Choroid plexus epithelial cell (primary cell): ENCODE results near the gene NPHP1.
"Not testable (repeated sequence)": the region's sequence is repeated elsewhere in the genome, so short reads cannot be mapped to it uniquely, and the experiment has no call there.

Experiments
- DNase-seq: peaks from one replicate; pipeline ENCODE4 v3.0.0-alpha.2; 2010; ENCODE audit warnings: low read depth
- H3K4me3 ChIP-seq: 2 replicates; pipeline ENCODE4 v1.5.1; 2011; ENCODE audit warnings: low read depth, mild to moderate bottlenecking, control low read depth, low read length, moderate library complexity
- TF ChIP-seq, protein P1 (sequence below): conservative IDR thresholded peaks from 2 replicates; pipeline ENCODE4 v1.5.1; 2011; ENCODE audit warnings: low read depth, mild to moderate bottlenecking, control low read depth, inconsistent platforms, low read length, moderate library complexity

The NPHP1 gene

DNA sequence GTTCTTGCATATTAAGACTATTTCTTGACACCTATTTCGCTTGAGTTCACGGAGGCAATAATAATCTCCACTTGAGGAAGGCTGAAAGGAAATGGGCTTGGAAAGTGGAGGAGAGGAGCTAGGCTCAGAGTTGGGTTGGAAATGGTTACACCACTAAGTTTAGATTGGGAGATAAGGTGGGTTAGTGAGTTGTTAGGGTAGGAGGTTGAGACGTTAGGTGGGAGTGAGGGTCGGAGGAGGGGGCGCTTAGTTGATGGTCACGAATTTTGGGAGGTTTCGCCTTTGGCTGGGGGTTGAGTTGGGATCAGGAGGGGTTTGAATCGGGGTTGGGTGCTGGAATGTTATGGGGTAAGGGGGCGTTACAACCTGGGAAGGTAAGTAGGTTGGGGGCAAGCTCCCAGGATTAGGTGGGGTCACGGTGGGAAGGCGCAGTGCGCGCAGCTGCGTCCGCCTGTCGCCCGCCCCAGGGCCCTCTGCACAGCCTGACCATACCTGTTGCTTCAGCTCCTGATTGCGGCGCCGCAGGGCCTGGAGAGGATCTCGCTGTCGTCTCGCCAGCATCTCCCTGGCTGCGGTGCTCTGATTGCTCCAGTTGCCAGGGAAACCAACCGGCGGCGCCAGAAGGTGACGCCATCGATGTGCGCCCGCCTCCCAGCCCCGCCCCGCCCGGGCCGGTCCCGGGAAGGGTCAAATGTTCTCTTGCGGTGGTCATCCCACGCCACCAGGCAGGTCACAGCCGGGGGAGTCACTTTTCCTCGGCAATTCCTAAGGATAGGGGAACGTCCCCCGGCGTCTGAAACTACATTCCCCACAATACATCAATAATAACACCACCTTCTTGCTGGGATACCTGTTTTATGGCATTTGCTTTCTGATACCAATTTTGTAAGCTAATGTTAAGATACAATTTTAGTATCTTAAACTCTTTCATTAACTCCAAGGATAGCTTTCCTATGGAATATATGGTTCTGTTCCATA, at the start of gene NPHP1:
Gene NPHP1, minus strand, starts transcription at position 606 of the 978 bp plus-strand sequence. Its CDS starts 45 bp downstream, at position 561.
- TF ChIP-seq, protein P1, sequence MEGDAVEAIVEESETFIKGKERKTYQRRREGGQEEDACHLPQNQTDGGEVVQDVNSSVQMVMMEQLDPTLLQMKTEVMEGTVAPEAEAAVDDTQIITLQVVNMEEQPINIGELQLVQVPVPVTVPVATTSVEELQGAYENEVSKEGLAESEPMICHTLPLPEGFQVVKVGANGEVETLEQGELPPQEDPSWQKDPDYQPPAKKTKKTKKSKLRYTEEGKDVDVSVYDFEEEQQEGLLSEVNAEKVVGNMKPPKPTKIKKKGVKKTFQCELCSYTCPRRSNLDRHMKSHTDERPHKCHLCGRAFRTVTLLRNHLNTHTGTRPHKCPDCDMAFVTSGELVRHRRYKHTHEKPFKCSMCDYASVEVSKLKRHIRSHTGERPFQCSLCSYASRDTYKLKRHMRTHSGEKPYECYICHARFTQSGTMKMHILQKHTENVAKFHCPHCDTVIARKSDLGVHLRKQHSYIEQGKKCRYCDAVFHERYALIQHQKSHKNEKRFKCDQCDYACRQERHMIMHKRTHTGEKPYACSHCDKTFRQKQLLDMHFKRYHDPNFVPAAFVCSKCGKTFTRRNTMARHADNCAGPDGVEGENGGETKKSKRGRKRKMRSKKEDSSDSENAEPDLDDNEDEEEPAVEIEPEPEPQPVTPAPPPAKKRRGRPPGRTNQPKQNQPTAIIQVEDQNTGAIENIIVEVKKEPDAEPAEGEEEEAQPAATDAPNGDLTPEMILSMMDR: no peak
- H3K4me3 ChIP-seq: peak within 1 kb of the TSS; percentile 81
- peak; percentile 84 for DNase-seq

DNA sequence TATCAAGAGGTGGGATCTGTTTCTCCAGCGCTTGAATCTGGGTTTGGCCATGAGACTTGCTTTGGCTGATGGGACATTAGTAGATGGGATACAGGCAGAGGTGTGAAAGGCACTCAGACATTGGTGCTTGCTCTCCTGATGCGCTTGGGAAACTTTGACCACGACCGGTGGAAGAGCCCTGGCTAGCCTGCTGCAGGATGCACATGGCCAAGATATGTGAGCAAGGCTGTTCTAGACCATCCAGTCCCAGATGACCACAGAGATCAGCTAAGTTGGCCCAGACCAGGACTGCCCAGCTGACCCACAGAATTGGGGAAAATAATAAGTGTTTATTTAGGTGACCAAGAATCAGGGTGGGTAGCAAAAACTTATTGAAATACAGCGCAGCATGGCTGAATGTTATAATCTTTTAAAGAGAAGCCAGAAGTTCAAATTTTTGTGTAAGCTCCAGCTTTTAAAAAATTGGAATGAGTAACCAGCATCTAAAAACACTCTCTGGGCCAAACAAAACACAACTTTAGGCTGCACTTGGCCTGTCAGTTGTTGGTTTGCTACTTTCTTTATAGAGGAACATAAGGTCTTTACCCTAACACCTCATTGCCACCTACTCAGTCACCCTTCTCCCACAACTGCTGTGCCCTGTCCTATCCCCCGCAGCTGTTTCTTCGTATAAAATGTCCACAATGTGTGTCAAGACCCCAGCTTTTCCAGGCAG, 43.4 kb upstream of the NPHP1 start:
- peak; percentile 66 for DNase-seq
- not testable (repeated sequence) for H3K4me3 ChIP-seq

DNA sequence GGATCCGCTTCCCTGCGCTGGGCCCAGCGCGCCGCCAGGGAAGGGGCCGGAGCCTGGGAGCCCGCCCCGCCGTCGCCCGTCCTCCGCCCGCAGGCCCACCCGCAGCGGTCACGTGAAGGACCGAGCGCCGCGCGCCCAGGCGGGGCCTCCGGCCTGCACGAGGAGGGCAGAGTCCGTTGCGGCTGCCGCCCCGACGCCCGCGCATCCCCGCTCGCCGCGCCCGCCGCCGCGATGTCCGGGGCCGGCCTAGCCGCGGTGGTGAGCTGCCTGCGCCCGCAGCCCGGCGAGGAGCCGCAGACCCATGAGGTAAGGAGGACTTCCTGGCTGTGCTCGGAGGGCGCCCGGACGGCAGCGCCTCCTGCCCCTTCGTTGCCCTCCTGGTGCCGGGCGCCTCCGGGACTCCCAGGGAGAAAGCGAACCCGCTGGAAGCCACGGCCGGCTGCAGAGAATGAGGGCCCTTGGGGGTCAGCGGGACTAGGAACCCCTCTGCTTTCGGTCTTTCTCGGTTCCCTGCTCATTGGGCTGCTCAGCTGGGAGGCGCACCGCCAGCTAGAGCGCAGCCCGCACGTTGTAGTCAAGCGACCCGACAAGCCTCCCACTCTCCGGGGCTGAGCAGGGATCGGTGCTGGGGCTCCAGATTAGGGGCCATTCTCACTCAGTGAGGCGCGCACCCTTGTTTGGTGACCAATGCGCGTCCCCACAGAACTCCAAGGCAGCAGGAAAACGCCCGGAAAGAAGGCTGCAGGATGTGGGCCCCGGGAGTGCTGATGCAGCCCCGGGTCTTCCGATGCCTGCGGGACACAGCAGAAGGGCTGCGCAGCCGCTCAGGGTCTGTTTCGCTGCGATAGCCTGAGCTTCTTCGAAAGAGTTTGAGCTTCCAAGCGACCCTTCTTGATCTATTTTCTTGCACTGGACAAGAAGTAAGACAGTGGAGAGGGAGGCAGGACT, 40.9 kb upstream of the NPHP1 start:
- DNase-seq, H3K4me3 ChIP-seq: not testable (repeated sequence)

DNA sequence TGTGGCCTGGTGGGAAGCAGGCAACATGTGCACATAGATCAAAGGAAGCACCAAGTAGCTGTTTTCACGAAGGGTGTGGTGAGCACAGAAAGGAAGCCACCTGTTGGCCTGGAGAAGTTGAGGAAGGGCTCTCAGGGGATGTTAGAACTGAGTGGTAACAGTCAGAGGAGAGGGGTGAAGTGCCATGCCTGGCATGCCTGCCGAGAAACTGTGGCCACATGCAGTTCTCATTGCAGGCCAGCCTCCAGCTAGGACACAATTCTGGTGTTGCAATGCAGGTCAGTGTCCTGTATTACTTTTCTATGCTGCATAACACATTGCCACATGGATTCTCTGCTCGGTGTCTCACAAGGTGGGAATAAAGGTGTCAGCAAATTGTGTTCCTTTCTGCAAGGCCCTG, 38.5 kb upstream of the NPHP1 start:
- not testable (repeated sequence) for DNase-seq, H3K4me3 ChIP-seq

DNA sequence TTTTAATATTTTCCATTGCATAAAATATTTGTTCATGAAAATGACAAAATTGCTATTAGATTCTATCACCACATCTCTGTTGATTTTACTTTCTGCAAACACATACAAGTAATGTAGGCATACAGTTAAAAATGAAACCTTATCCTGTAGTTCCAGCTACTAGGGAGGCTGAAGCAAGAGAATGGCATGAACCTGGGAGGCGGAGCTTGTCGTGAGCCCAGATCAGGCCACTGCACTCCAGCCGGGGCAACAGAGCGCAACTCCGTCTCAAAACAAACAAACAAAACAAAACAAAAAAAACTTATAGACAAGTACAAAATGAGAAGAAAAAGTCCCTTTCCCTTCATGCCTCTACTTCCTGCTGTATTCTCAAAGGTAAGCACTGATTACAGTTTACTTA, 29.7 kb upstream of the NPHP1 start:
- DNase-seq, H3K4me3 ChIP-seq: not testable (repeated sequence)

DNA sequence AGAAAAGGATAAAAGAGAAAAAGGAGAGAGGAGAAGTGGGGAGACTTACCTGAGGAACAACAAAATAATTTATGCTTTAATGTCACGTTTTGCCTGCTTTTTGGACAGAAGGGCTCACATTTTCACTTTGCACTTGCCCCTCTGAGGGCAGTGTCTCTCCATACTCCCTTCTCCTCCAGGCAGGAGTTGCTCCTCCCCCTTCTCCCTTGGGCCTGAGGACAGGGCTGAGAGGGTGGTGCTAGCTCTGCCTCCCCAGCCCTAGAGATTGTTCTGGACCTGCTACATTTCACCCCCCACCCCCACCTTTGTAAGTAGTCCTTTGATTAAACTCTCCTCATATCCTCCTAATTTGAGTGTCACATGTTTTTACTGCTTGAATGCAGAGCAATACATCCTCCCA, 25.1 kb upstream of the NPHP1 start:
- H3K4me3 ChIP-seq, DNase-seq: not testable (repeated sequence)

DNA sequence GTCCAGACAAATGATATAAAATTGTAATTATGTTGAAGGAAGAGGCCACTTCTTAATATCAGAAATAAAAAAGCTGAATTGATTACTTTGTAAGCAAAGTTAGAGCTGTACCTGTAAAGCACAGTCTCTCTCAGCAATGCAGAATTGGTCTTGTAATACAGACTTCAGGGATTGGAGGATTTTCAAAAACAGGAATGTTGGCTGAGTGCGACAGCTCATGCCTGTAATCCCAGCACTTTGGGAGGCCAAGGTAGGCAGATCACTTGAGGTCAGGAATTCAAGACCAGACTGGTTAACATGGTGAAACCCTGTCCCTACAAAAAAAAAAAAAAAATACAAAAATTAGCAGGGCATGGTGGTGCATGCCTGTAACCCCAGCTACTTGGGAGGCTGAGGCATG, 17.8 kb upstream of the NPHP1 start:
- DNase-seq, H3K4me3 ChIP-seq: not testable (repeated sequence)

DNA sequence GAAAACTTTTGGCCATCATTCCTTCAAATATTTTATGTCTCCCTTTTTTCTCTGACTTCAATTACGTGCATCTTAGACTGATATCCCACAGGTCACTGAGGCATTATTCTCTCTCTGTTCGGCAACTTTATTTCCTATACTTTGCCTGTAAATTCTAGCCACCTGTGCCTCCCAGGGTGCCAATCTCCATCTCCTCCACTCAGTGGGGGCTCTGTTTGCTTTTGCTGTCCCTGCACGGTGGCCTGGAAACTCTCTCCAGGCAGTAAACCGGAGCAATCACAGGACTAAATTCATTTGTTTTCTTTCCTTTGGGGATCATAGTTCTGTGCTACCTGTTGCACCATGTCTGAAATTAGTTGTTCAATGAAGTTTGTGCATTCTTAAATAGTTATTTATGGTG, 17.1 kb upstream of the NPHP1 start:
- TF ChIP-seq, protein P1: no peak
- no peak for DNase-seq
- no peak overlapping the region for H3K4me3 ChIP-seq

DNA sequence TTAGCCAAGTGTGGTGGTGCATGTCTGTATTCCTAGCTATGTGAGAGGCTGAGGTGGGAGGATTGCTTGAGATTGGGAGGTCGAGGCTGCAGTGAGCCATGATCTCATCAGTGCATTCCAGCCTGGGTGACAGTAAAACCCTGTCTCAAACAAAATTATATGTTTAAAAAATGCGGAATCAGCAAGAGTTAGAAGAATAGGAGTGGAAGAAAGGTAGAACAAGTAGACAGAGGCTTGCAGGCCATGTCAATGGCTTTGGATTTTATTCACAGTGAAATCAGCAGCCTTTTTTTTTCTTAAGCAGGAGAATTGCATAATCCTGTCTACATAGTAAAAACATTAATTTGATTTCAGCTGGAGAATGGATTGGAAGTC, 15.4 kb upstream of the NPHP1 start:
- TF ChIP-seq, protein P1: no peak
- no peak overlapping the region for H3K4me3 ChIP-seq
- DNase-seq: no peak
